GM19438 (cell line): ENCODE measurements around the gene ALDH1A3.

Experiments
- ATAC-seq: cut with Tn5 transposase; IDR thresholded peaks from one replicate; pipeline ENCODE4 v1.9.1; 2021; ENCODE audit warnings: low read depth; ENCODE audit not compliant: unreplicated experiment

ALDH1A3 gene

DNA sequence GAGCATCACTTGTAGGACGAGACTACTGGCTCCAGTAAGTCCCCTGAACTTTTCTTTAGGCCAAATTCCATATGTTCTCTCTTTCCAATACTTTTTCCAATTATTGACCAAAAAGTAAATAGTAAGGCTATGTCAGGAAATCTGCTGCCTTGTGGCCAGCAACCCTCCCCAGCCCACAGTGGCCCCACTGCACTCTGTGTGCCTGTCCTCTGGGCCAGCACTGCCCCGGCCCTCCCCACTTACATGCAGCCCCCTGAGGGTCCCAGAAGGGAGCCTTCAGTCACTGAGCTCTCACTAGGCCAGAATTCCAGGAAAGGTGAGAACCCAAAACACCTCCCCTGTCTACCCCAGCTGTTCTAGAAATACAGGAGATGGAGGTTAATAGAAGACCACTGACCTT, 21.3 kb upstream of the ALDH1A3 start:
- no peak for ATAC-seq

DNA sequence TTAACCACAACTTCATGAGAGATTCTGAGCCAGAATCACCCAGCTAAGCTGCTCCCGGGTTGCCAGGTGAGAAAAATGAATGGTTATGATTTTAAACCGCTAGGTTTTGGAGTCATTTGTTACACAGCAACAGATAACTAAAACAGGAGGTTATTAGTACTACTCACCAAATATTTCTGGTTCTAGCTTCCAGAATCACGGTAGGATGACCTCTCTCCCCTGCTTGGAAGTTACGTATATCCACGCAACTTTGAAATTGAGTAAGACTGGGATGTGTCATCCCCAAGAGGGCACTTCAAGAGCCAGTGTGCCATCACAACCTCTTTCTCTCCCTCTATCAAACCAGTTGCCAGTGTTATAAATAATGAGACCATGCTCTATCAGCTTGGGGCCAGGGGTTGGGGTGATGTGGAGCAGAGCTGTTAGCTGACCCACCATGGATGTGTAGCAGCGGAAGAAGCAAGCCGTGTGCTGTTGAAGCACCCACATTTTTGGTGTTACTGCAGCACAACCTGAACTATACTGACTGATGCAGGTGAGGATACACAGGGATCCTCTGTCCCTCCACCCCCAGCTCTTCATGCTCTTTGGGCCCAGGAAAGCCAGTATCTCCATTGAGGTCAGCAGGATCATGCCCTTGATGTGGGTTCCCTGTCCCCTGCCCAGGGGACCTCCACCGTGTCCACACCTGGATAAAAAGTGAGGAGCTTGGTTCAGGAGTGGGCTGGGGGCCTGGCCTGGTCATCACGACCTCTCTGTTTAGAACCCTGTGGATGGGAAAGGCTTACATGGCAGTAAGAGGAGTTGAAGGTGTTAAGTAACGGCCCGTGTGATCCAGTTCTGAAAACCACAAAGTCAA, 19.4 kb upstream of the ALDH1A3 start:
- ATAC-seq: no peak

DNA sequence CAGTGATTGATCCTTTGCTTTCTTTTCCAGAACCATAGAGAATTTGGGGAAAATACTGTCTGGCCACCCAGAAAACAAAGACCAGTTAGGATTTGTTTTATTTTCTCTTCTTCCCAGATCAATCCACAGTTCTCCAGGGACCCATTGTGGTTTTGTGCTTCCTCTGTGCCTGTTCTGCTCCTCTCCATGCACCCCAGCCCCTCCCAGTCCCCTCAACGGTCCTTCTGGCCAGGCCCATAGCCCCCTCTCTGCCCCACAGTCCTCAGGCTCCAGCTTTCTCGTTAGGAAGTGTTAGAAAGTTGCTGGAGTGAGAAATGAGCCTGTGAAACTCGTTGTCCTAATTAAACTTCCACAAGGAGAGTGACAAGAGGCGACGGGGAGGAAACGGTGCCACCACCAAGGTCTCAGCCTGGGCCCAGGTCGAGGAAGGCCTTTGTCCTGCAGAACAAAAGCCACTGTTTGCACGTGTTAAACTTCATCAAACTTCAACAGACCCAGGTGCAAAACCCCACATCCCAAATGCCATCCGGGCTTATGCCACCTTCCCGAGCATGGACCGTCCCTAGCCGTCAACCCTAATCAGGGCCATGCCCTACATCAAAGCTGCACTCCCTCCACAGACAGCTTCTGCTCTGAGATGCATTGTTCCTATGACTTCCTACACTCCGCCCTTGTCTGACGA, 18.7 kb upstream of the ALDH1A3 start:
- ATAC-seq: no peak

DNA sequence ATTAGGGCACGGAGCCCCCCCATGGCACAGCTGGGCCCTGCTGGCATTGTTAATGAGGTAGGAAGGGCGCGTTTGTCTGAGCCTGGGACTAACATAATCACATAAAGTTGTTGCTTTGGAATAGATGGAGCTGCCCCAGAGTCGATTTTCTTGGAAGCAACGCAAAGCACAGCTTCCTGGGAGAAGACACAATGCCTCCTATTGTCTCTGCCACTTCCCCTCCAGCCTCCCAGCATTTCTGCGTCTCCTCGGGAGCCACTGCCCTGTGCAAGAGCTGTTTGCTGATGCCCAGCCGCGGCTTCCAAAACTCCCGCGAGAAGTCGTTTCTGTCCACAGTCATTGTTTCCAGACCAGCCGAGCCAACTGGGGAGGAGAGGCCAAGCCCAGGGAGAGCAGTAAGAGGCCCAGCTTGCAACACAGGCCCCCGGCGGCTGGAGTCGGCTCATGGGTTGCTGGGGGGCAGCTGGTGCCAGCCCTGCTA, 18.1 kb upstream of the ALDH1A3 start:
- no peak for ATAC-seq

DNA sequence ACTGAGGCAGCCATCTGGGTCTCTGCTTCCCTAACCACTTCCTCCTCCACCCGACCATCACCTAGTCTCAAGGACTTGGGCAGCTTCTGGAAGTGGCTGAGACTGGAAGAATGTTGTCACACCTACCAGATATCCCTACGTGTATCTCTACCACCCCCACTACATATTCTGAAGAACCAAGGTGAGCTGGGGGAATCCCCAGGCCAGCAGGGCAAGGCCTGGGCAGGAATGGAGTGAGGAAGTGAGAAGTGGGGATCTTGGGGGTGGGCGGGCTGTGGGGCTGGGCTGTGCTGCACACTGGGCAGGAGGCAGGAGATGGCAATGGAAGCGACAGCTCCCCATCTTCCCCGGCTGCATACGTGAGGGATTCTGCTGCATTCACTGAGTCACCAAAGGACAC, 17.5 kb upstream of the ALDH1A3 start:
- ATAC-seq: no peak

DNA sequence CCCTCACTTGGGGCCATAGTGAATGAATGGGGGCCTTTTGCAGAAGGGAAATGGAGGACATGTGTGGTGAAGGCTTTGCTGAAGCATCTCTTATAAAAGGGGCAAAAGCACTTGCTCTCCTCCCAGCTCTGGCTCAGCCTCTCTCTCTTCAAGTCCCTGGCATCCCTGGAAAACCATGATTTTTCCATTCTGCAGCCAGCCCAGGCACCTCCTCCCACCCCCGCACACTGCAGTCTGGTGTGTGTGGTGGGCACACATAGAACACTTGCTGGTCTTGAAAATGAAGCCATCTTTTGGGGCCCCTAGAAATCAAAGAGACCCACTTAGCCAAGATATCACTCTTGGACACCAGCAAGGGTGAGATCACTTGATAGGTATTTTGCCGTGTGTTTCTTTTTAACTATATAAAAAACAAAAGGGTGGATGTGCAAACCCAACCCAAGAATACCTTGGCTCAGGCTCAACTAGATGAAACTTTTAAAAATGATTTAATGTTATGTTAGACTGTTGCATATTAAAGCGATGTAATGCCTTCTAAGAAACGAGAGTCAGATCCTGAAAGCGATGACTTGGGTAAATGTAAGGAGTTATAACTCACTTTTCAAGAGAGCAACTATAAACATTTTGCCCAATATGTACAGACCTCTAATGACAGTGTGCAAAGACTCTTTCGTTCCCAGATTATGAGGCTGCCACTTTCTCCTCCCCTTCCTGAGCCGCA, 16.4 kb upstream of the ALDH1A3 start:
- ATAC-seq: no peak

DNA sequence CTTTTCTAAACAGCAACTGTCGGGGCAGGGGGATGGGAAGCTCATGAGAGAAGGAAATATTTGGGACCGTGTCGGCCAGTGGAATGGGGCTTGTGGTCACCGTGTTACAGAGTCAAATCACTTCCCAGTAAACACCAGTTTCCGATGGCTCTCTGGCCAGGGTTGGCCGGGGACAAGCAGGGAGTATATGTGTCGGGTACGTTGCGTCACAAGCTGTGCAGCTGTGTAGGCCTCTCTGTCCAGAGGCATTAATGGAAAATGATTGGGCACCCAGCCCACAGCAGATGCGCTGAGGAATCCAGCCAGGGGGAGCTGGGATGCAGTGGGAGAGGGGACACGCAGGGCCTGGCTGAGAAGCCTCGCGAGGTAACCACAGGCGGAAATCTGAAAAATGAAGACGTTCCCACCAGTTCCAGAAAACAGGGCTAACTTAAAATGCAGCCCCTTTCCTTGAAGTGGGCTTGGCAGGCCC, 15.8 kb upstream of the ALDH1A3 start:
- no peak for ATAC-seq

DNA sequence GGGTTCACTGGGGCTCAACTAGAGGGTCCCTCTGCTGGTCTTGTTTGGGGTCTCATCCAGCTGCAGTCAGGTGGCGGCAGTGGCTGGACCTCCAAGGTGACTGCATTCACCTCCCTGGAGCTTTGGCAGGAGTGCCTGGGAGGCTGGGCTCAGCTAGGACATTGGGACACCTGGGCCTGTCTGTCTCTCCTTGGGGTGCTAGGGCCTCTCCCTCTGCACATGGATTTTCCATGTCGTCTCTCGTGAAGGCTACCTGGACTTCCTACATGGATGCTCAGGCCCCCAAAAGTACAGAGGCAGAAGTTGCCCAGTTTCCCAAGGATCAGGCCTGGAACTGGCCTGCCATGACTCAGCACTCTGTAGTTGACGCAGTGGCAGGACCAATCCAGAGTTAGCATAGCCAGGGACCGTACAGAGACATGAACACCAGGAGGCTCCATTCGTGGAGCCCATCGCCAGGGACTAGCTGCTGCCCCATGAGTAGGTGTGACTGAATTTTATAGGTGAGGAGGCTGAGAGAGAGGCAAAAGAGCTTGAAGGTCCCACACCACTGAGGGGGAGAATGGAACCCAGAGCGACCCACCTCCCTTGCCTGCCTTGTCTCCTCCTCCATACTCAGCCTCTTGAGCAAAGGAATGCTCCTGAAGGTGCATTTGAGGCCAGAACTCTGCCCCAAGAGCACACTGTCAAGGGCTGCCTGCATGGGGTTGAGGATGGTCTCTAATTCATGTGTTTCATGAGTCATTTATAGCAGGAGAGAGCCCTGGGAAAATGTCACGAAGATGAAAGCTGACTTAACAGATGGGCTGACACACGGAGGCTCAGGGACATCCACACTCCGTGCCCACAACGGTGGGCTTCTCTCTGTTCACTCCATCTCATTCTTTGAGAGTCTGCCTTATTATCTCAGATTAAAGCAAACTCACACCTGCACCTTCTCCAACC, 13.0 kb upstream of the ALDH1A3 start:
- ATAC-seq: no peak

DNA sequence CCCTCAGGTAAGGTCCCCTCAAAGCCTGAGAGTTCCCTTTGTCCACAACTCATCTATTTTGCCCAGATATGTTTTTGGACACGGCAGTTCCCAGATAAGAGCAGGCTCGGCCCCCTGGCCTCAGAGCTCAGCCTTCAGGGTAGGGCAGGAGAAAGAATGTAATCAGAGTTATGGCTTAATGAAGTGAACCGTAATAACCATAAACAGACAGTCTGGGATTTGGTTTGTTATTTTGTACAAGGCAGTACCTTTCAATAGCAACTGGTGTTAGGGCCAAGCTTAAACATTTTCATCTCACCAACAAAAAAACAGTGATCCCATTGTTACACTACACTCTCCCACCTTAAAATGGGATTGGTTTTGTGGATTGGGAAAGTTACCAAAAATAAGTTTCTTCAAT, 12.2 kb upstream of the ALDH1A3 start:
- ATAC-seq: no peak

DNA sequence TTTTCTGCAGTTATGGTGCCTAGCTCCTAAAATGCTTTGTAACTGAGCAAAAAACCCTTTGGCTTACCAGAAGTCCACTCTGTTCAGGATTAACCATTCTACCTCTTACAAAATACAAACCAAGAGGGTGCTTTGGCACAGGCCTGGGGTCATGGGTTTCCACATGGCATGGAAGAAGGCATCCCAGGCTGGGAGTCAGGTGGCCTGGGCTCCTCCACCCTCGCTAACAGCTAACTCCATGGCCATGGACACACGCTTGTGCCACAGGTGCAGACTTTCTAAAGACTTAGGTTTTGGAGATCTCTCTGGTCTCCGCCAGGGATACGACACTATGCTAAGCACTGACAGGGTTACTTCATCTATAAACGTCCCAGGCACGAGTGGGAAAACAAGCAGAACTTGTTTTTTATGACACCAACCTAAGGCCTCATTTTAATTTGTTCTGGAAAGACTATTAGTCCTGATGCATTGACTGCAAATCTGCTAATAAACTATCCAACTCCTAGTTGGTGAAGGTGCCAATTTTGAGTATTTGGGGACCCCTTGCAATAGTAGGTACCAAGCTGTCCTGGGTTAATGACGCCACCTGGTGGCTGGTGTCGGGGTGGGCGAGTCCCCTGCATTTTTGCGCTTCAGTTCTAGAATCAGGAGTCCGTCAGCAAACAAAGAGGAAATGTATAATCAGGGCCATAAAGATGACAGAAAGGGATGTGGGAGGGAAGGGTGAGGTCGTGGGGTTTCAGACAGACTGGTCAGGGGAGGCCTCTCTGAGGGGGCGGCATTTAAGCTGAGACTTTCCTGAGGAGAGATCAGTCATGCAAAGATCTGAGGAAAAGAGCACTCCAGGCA, 10.3 kb upstream of the ALDH1A3 start:
- ATAC-seq: no peak

DNA sequence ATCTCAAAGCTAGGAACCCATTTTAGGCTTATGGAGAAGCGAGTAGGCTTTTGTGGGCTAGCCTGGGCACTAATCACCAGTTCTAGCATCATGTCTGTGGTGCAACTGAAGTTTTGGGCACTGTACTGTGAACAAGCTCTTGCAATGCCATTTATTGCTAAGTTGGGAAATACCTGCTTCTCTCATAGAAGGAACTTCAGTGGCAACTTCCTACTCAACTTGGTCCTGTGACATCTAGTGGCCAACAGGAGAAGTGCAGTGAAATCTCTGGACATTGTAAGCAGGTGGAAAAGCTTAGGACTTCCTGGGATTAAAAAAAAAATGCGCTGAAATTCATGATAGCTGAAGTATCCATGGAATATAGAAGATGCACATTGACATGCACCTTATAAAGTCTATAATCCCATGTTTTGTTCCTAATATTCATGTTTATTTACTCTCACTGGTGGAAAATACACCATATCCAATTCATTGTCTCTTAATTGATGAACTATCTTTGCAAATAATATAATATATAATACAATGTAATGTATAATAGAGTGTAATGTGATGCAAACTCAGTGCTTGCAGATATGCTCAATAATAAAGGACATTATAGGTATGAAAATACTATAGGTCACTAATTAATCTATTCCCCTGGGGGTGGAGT, 6.5 kb upstream of the ALDH1A3 start:
- no peak for ATAC-seq

DNA sequence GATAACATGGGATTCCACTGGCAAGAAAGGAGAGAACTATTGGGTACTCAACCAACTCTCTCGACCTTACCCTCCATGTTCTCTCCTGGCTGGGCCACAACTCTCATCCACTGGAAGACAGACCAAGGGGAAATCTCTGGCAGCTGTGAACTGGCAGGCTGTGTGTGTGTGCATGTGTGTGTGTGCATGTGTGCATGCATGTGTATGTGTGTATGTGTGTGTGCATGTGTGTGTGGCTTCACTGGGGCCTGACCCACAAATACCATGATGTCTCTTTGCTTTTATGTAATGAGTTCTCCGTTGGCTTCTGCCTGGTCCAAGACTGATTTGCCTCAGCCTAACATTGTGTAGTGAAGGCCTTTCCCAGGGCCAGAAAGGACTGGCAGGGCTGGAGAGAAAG, 4.1 kb upstream of the ALDH1A3 start:
- no peak for ATAC-seq

DNA sequence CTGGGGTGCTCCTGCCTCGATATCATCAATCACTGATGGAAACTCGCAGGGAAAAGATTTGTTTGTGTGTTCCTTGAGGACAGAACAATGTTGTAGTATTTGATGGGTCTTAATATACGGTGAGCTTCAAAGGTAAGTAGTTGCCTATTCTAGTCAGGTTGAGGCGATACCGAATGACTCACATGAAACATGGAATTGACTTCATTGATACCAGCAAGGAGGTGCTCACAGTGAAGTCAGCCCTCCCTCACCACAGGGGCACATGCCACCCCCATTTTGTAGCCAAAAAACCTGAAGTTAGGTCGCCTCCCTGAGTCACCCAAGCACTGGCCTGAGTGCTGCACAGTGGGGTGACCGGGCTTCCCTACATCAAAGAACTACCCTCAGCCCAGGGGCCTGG, 3.7 kb upstream of the ALDH1A3 start:
- ATAC-seq: no peak

DNA sequence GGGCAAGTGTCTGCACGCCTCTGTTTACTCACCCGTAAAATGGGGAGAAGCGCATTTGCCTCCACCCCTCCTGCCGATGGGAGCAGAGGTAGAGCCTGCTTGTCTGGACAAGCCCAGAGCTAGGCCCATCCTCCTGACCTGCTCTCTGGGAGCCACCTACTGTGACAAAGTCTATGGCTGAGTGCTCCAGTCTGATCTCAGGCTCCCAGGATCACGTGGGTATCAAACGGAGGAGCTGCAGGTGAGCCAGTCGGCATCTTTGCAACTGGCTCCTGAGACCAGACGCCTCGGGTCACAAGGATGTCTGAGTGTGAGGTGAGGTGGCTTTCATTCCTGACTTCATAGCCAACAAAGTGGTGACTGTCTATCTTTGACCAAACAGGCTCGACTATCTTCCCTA, 2.1 kb upstream of the ALDH1A3 start:
- ATAC-seq: no peak

DNA sequence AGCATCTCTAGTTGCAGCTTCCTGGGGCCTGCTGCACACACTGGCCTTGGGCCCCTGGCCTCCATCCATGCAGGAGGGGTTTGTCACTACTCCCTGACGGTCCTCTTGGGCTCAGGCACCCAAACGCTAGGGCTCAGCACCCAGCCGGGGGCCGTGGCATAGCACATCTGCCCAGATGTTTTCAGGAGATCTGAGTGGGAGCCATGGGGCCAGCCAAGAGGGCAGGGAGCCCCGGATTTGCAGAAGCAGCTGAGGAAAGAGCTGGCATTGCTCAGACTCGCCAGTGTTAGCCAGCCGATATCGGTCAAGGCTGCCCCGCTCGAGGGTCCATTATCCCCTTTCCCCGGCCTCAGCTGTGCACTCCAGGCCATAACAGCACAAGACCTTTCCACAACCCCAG, 1.5 kb upstream of the ALDH1A3 start:
- ATAC-seq: no peak

DNA sequence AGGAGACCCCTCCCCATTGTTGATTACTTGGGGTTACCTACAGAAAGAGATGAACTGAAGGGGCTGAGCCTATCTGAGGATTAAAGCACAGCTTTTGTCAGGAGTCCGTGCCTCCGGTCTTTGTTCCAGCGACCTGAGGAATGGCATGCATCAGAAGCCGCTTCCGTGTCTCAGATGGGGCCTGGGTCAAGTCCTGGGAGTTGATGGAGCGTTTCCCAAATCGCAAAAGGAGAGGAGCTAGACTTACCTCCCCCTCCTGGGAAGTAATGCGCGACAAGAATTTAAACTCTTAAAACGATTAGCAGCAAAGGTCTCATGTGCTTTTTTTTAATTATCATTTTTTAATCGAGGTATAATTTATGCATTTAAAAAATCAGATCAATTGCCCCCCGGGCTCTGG, 983 bp upstream of the ALDH1A3 start:
- ATAC-seq: no peak

DNA sequence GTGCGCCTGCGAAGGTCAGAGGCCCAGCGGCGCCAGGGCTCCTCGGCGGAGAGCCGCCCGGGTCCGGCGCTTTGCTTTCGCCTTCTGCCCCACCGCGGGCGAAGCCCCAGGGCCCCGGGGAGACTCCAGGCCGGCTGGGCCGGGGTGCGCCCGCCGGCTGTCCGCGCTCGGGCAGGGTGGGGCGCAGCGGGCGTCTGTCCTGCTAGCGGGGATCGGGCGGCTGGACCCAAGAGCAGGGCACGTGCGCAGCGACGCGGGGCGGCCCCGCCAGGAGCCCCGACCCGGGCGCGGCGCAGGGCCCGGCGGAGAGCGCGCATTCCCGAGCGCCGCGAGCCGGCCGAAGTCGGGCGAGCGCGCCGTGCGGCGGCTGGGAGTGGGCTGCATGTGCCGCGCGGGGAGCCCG, 569 bp upstream of the ALDH1A3 start:
- no peak for ATAC-seq

DNA sequence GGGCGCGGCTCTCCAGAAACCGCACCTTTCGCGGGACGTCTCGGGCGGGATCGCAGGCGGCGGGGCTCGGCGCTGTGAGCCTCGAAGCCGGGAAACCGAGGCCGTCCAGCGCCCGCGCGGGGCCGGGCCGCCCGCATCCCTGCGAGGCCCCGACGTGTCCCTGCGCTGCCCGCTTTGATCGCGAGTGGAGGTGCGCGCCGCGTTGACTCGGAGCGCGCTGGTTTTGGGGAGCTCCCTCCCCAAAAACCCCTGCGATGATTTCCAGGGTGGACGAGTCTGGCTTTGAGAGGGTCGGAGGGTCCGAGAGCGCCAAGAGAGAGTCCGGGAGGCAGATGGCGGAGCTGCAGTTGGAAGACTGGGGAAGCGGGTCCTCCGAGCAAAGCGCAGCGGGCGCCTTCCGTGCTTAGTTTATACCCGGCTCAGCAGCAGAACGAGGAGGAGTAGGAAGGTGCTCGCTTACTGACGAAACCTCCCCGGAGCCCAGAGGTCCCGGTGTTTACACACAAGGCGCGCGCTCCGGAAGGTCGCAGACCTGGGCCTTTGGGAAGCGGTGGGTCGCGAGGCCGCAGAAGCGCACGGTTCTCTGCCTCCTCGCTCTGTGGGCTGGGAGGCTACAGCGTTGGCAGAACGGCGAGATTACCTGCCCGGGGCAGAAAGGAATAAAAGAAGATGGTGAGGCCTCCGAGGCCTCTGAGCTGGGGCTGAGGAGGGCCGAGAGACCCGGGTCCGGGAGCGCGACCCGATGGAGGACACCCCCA, 687 bp downstream of the ALDH1A3 start:
- no peak for ATAC-seq
